Thyroid gland (tissue), 4 donors: ENCODE results near the gene TMEM132D.

Experiments
- POLR2A ChIP-seq, 2 donors: fragments of 450-650 bp; IDR thresholded peaks; one replicate each; pipeline ENCODE4 v1.6.1; 2017; ENCODE audit warnings: antibody characterized with exemption in 2 of 2, mild to moderate bottlenecking in 2 of 2, moderate library complexity in 1 of 2
- TF ChIP-seq, protein P1 (sequence below), 6 experiments: fragments of 200-600 bp in 3 of 6; fragments of 450-650 bp in 3 of 6; sonication (generic) in 3 of 6; IDR thresholded peaks; one replicate each; pipeline ENCODE4 v1.5.1; 2016 to 2019; ENCODE audit warnings: antibody characterized with exemption in 6 of 6, mild to moderate bottlenecking in 2 of 6, inconsistent platforms in 1 of 6, moderate library complexity in 1 of 6

GRCh38 chr12:129096968-129097367, 806.9 kb downstream of the TMEM132D start:
- TF ChIP-seq, protein P1, sequence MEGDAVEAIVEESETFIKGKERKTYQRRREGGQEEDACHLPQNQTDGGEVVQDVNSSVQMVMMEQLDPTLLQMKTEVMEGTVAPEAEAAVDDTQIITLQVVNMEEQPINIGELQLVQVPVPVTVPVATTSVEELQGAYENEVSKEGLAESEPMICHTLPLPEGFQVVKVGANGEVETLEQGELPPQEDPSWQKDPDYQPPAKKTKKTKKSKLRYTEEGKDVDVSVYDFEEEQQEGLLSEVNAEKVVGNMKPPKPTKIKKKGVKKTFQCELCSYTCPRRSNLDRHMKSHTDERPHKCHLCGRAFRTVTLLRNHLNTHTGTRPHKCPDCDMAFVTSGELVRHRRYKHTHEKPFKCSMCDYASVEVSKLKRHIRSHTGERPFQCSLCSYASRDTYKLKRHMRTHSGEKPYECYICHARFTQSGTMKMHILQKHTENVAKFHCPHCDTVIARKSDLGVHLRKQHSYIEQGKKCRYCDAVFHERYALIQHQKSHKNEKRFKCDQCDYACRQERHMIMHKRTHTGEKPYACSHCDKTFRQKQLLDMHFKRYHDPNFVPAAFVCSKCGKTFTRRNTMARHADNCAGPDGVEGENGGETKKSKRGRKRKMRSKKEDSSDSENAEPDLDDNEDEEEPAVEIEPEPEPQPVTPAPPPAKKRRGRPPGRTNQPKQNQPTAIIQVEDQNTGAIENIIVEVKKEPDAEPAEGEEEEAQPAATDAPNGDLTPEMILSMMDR (IDR thresholded peaks at IDR 0.05) = no peak
- no peak for TF ChIP-seq POLR2A (IDR thresholded peaks at IDR 0.05)
